ENCODE results near the gene TMEM72. TPM values are rescaled to one million over a fixed set of nuclear protein-coding genes. Genes with fewer than 3 reads are reported as not detected.

TMEM72 gene
- polyA plus RNA-seq, 1 donor: 0.31 TPM

GRCh38 chr10:44889834-44890233, 21.3 kb upstream of the TMEM72 start:
- Histone ChIP-seq H3K9me3 (ENCODE audit: control insufficient read depth, low read depth, low read length) (no peaks in the 10 kb centered on the region), H3K4me3 (ENCODE audit: low read length) (no peak overlapping the region), H3K27me3 (ENCODE audit: control insufficient read depth, insufficient read depth, low read length) (no peaks in the 10 kb centered on the region), H3K36me3 (ENCODE audit: control insufficient read depth, insufficient read depth, low read length) (no peaks in the 10 kb centered on the region), H3K4me1 (ENCODE audit: control insufficient read depth, insufficient read depth, low read length) (no peaks in the 10 kb centered on the region), H3K27ac (ENCODE audit: low read length) (no peak overlapping the region)
- no peak for DNase-seq
- WGBS (ENCODE audit: insufficient coverage, low lambda C conversion rate): 60% methylated on average over 1 of the region's 1 CpG

- WGBS (ENCODE audit: insufficient coverage, low lambda C conversion rate): no CpG with 5 or more reads among the region's 6 CpGs
- Histone ChIP-seq H3K4me1 (ENCODE audit: control insufficient read depth, insufficient read depth, low read length) (no peaks in the 10 kb centered on the region), H3K4me3 (ENCODE audit: low read length) (no peak overlapping the region), H3K36me3 (ENCODE audit: control insufficient read depth, insufficient read depth, low read length) (no peaks in the 10 kb centered on the region), H3K9me3 (ENCODE audit: control insufficient read depth, low read depth, low read length) (no peaks in the 10 kb centered on the region), H3K27ac (ENCODE audit: low read length) (no peak overlapping the region), H3K27me3 (ENCODE audit: control insufficient read depth, insufficient read depth, low read length) (no peaks in the 10 kb centered on the region)
- DNase-seq: peak in 1 of 2 donors; percentile 30
Measured at GRCh38 chr10:44890696-44891563, 20.2 kb upstream of the TMEM72 start.

- no peak overlapping the region for H3K4me3 ChIP-seq (ENCODE audit: low read length)
- H3K4me1 ChIP-seq (ENCODE audit: control insufficient read depth, insufficient read depth, low read length): no peaks in the 10 kb centered on the region
- no peaks in the 10 kb centered on the region for H3K27me3 ChIP-seq (ENCODE audit: control insufficient read depth, insufficient read depth, low read length)
Measured at GRCh38 chr10:44891721-44892120, 19.4 kb upstream of the TMEM72 start.

GRCh38 chr10:44893604-44894468, 17.3 kb upstream of the TMEM72 start:
- no peaks in the 10 kb centered on the region for H3K4me1 ChIP-seq (ENCODE audit: control insufficient read depth, insufficient read depth, low read length)
- no CpG with 5 or more reads among the region's 5 CpGs for WGBS (ENCODE audit: insufficient coverage, low lambda C conversion rate)

More at GRCh38 chr10:44891721-44892120, 19.4 kb upstream of the TMEM72 start:
- Histone ChIP-seq H3K9me3 (ENCODE audit: control insufficient read depth, low read depth, low read length) (no peaks in the 10 kb centered on the region), H3K27ac (ENCODE audit: low read length) (no peak overlapping the region), H3K36me3 (ENCODE audit: control insufficient read depth, insufficient read depth, low read length) (no peaks in the 10 kb centered on the region)
- no CpG with 5 or more reads among the region's 1 CpG for WGBS (ENCODE audit: insufficient coverage, low lambda C conversion rate)
- DNase-seq: no peak

GRCh38 chr10:44894691-44895090, 16.4 kb upstream of the TMEM72 start:
- Histone ChIP-seq H3K27ac (ENCODE audit: low read length) (no peak overlapping the region), H3K27me3 (ENCODE audit: control insufficient read depth, insufficient read depth, low read length) (no peaks in the 10 kb centered on the region), H3K4me1 (ENCODE audit: control insufficient read depth, insufficient read depth, low read length) (no peaks in the 10 kb centered on the region), H3K36me3 (ENCODE audit: control insufficient read depth, insufficient read depth, low read length) (no peaks in the 10 kb centered on the region), H3K4me3 (ENCODE audit: low read length) (no peak overlapping the region), H3K9me3 (ENCODE audit: control insufficient read depth, low read depth, low read length) (no peaks in the 10 kb centered on the region)
- DNase-seq: no peak
- WGBS (ENCODE audit: insufficient coverage, low lambda C conversion rate): no CpG with 5 or more reads among the region's 4 CpGs

More at GRCh38 chr10:44893604-44894468, 17.3 kb upstream of the TMEM72 start:
- Histone ChIP-seq H3K36me3 (ENCODE audit: control insufficient read depth, insufficient read depth, low read length) (no peaks in the 10 kb centered on the region), H3K27ac (ENCODE audit: low read length) (no peak overlapping the region), H3K4me3 (ENCODE audit: low read length) (no peak overlapping the region), H3K9me3 (ENCODE audit: control insufficient read depth, low read depth, low read length) (no peaks in the 10 kb centered on the region), H3K27me3 (ENCODE audit: control insufficient read depth, insufficient read depth, low read length) (no peaks in the 10 kb centered on the region)
- no peak for DNase-seq

GRCh38 chr10:44895280-44895679, 15.9 kb upstream of the TMEM72 start:
- Histone ChIP-seq H3K9me3 (ENCODE audit: control insufficient read depth, low read depth, low read length) (no peaks in the 10 kb centered on the region), H3K27ac (ENCODE audit: low read length) (no peak overlapping the region), H3K36me3 (ENCODE audit: control insufficient read depth, insufficient read depth, low read length) (no peaks in the 10 kb centered on the region), H3K4me3 (ENCODE audit: low read length) (no peak overlapping the region), H3K4me1 (ENCODE audit: control insufficient read depth, insufficient read depth, low read length) (no peaks in the 10 kb centered on the region), H3K27me3 (ENCODE audit: control insufficient read depth, insufficient read depth, low read length) (no peaks in the 10 kb centered on the region)
- no peak for DNase-seq
- WGBS (ENCODE audit: insufficient coverage, low lambda C conversion rate): no CpG with 5 or more reads among the region's 5 CpGs

- Histone ChIP-seq H3K27me3 (ENCODE audit: control insufficient read depth, insufficient read depth, low read length) (no peaks in the 10 kb centered on the region), H3K4me1 (ENCODE audit: control insufficient read depth, insufficient read depth, low read length) (no peaks in the 10 kb centered on the region), H3K9me3 (ENCODE audit: control insufficient read depth, low read depth, low read length) (no peaks in the 10 kb centered on the region), H3K36me3 (ENCODE audit: control insufficient read depth, insufficient read depth, low read length) (no peaks in the 10 kb centered on the region), H3K4me3 (ENCODE audit: low read length) (no peak overlapping the region), H3K27ac (ENCODE audit: low read length) (no peak overlapping the region)
- DNase-seq: no peak
- WGBS (ENCODE audit: insufficient coverage, low lambda C conversion rate): no CpG with 5 or more reads among the region's 7 CpGs
Measured at GRCh38 chr10:44897049-44897448, 14.1 kb upstream of the TMEM72 start.

- Histone ChIP-seq H3K36me3 (ENCODE audit: control insufficient read depth, insufficient read depth, low read length) (no peaks in the 10 kb centered on the region), H3K4me1 (ENCODE audit: control insufficient read depth, insufficient read depth, low read length) (no peaks in the 10 kb centered on the region), H3K27ac (ENCODE audit: low read length) (no peak overlapping the region), H3K27me3 (ENCODE audit: control insufficient read depth, insufficient read depth, low read length) (no peaks in the 10 kb centered on the region), H3K4me3 (ENCODE audit: low read length) (no peak overlapping the region), H3K9me3 (ENCODE audit: control insufficient read depth, low read depth, low read length) (no peaks in the 10 kb centered on the region)
- no peak for DNase-seq
- no CpG with 5 or more reads among the region's 4 CpGs for WGBS (ENCODE audit: insufficient coverage, low lambda C conversion rate)
Measured at GRCh38 chr10:44898665-44899064, 12.5 kb upstream of the TMEM72 start.

GRCh38 chr10:44899450-44900080, 11.6 kb upstream of the TMEM72 start:
- H3K4me1 ChIP-seq (ENCODE audit: control insufficient read depth, insufficient read depth, low read length): no peaks in the 10 kb centered on the region
- no peaks in the 10 kb centered on the region for H3K27me3 ChIP-seq (ENCODE audit: control insufficient read depth, insufficient read depth, low read length)
- no peak overlapping the region for H3K27ac ChIP-seq (ENCODE audit: low read length)
- no CpG with 5 or more reads among the region's 5 CpGs for WGBS (ENCODE audit: insufficient coverage, low lambda C conversion rate)
- no peak for DNase-seq
- no peaks in the 10 kb centered on the region for H3K36me3 ChIP-seq (ENCODE audit: control insufficient read depth, insufficient read depth, low read length)
- H3K9me3 ChIP-seq (ENCODE audit: control insufficient read depth, low read depth, low read length): no peaks in the 10 kb centered on the region
- no peak overlapping the region for H3K4me3 ChIP-seq (ENCODE audit: low read length)

- H3K27me3 ChIP-seq (ENCODE audit: control insufficient read depth, insufficient read depth, low read length): no peaks in the 10 kb centered on the region
- DNase-seq: peak in 1 of 2 donors; percentile 27
- no peaks in the 10 kb centered on the region for H3K36me3 ChIP-seq (ENCODE audit: control insufficient read depth, insufficient read depth, low read length)
- H3K9me3 ChIP-seq (ENCODE audit: control insufficient read depth, low read depth, low read length): no peaks in the 10 kb centered on the region
- no CpG with 5 or more reads among the region's 9 CpGs for WGBS (ENCODE audit: insufficient coverage, low lambda C conversion rate)
- no peaks in the 10 kb centered on the region for H3K4me1 ChIP-seq (ENCODE audit: control insufficient read depth, insufficient read depth, low read length)
- no peak overlapping the region for H3K27ac ChIP-seq (ENCODE audit: low read length)
- H3K4me3 ChIP-seq (ENCODE audit: low read length): no peak overlapping the region
Measured at GRCh38 chr10:44902941-44903545, 8.1 kb upstream of the TMEM72 start.
